GM18519 (cell line): ENCODE measurements around the gene PDE10A.
A peak's percentile ranks its signal among the peaks of the same experiment; 100 is the strongest.
"Not testable (repeated sequence)": the region's sequence is repeated elsewhere in the genome, so short reads cannot be mapped to it uniquely, and the experiment has no call there.

Experiments
- ATAC-seq: cut with Tn5 transposase; IDR thresholded peaks from one replicate; pipeline ENCODE4 v1.9.1; 2021; ENCODE audit warnings: mild to moderate bottlenecking, moderate library complexity; ENCODE audit not compliant: unreplicated experiment, low FRiP score

PDE10A gene

GRCh38 chr6:165558097-165558496, 104.9 kb downstream of the PDE10A start:
- not testable (repeated sequence) for ATAC-seq

DNA sequence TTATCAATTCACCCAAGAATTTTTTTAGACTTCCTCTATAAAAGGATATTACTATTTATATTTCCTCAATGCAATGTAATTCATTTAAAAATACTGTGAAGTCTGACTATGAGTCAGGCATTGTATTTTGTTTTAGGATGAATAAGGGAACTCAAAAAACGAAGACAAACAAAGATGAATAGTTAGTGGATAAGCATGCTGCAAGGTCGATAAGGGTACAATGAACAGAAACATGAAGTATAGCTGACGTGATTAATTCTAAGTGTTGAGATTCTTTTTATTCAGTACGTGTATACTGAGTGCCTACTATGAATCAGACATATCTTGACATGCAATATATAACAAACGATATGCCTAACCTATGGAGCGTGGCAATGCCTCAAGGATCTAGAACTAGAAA, 105.4 kb downstream of the PDE10A start:
- no peak for ATAC-seq

DNA sequence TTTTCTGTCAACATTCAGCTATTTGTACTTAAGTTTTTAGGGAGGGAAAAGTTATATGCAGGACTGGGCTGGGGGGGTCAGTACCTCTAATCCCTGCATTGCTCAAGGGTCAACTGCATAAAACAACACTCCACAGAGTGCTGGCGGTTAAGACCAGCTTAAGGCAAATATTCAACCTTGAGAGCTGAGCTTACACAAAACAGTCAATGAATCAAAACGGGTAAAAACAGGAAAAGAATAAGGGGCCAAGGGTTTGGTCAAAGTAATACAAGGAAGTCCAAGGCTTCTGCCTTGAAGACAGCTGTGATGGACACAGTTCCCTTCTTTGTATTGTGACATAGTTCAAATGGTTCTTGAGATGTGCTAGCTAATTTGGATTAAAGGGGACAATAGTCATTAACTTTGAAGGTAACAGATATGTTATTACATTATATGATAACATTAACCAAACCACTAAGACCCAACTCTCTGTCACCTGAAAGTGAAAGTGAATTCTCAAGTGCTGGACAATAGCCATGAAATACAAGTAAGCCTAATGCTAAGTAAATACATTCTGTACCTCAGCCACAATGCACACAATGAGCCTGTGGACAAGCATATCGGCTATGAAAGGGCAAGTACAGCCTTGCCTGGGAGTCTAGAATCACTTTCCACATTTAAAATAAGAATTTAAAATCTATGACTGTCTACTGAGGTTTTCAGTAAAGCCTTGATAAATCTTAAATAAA, 106.8 kb downstream of the PDE10A start:
- ATAC-seq, result no peak

GRCh38 chr6:165554644-165555043, 108.4 kb downstream of the PDE10A start:
- not testable (repeated sequence) for ATAC-seq

DNA sequence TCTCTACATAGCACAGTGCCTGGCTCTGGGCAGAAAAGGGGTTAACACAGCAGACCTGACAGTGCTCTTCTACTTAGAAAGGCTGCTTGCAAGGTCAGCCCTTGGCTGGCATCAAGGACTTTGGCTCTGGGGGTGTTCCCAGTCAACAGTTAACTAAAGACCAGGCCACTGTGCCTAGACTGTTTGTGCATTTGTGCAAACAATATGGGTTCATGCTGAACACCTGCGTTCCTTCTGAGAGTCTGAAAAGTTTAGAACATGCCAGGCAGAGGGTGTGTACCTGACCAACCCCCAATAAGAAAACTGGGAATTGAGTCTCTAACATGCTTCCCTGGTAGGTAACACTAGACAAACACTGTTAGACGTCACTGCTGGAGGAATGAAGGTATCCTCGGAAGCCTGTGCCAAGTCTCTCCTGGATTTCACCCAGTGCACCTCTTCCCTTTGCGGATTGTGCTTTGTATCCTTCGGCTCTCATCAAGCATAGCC, 110.7 kb downstream of the PDE10A start:
- no peak for ATAC-seq

GRCh38 chr6:165551828-165552227, 111.2 kb downstream of the PDE10A start:
- ATAC-seq, result no peak

GRCh38 chr6:165548450-165548849, 114.6 kb downstream of the PDE10A start:
- no peak for ATAC-seq

- no peak for ATAC-seq
Measured at GRCh38 chr6:165545806-165546205, 117.2 kb downstream of the PDE10A start.

- ATAC-seq, result no peak
Measured at GRCh38 chr6:165543781-165544180, 119.3 kb downstream of the PDE10A start.

GRCh38 chr6:165536911-165537310, 126.1 kb downstream of the PDE10A start:
- ATAC-seq, result no peak

GRCh38 chr6:165519316-165519715, 143.7 kb downstream of the PDE10A start:
- no peak for ATAC-seq

GRCh38 chr6:165515963-165516624, 146.9 kb downstream of the PDE10A start:
- ATAC-seq, result no peak

GRCh38 chr6:165514621-165515020, 148.4 kb downstream of the PDE10A start:
- no peak for ATAC-seq

DNA sequence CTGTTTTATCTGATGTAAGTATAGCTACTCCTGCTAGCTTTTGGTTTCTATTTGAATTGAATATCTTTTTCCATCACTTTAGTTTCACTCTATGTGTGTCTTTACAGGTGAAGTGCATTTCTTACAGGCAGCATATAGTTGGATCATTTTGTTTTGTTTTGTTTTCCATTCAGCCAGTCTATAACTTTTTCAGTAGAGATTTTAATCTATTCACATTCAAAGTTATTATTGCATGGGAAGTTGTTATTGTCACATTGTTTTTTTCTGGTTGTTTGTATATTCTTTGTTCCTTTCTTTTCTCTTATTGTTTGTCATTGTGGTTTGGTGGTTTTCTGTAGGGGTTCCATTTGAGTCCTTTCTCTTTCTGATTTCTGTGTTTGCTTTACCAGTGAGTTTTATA, 151.2 kb downstream of the PDE10A start:
- ATAC-seq, result peak; percentile 98

GRCh38 chr6:165508321-165508869, 154.6 kb downstream of the PDE10A start:
- no peak for ATAC-seq

DNA sequence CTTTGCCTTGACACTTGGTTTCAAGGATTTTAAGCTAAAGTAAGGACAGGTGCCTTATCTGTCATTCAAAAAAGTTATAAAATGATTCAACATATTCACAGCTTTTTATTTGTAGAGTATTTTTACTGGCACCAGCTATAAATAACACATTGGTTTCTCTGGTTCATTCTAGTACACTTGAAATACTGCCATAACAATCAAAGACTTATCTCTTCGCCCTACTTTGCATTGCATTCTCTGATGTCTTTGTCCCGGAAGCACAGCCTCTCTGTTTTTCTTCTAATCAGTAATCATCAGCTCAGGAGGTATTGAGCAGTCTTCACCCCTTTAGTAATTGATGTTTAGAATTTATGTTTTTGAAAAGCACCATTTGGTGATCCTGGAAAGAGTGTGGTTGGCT, 156.4 kb downstream of the PDE10A start:
- ATAC-seq, result no peak

GRCh38 chr6:165500214-165500907, 162.7 kb downstream of the PDE10A start:
- ATAC-seq, result not testable (repeated sequence)

- no peak for ATAC-seq
Measured at GRCh38 chr6:165497472-165497871, 165.6 kb downstream of the PDE10A start.

GRCh38 chr6:165488624-165489295, 174.3 kb downstream of the PDE10A start:
- no peak for ATAC-seq

- no peak for ATAC-seq
Measured at GRCh38 chr6:165487950-165488349, 175.1 kb downstream of the PDE10A start.

GRCh38 chr6:165487347-165487746, 175.7 kb downstream of the PDE10A start:
- ATAC-seq, result no peak
